GM12875 (cell line): Measurements from ENCODE around the gene EVA1A.

Experiments
- H3K4me3 ChIP-seq: one replicate; pipeline ENCODE4 v1.5.1; 2011; ENCODE audit warnings: low read depth, low read length, control low read depth
- CTCF ChIP-seq: IDR thresholded peaks from 2 replicates; pipeline ENCODE4 v1.5.1; 2011; ENCODE audit warnings: low read depth, mild to moderate bottlenecking, control low read depth, inconsistent platforms, low read length, moderate library complexity, borderline replicate concordance; ENCODE audit not compliant: insufficient read depth

The EVA1A gene

GRCh38 chr2:75589391-75590105, 28.8 kb upstream of the EVA1A start:
- no peak overlapping the region for H3K4me3 ChIP-seq
- TF ChIP-seq CTCF, result no peak

GRCh38 chr2:75587954-75588587, 27.3 kb upstream of the EVA1A start:
- H3K4me3 ChIP-seq, result no peak overlapping the region
- TF ChIP-seq CTCF, result no peak

- TF ChIP-seq CTCF, result no peak
- no peak overlapping the region for H3K4me3 ChIP-seq
Measured at GRCh38 chr2:75586971-75587370, 26.2 kb upstream of the EVA1A start.

GRCh38 chr2:75582840-75583239, 22.1 kb upstream of the EVA1A start:
- no peak overlapping the region for H3K4me3 ChIP-seq
- TF ChIP-seq CTCF, result no peak

GRCh38 chr2:75580606-75581005, 19.9 kb upstream of the EVA1A start:
- TF ChIP-seq CTCF, result no peak

GRCh38 chr2:75580156-75580555, 19.4 kb upstream of the EVA1A start:
- H3K4me3 ChIP-seq, result no peak overlapping the region

More at GRCh38 chr2:75580606-75581005, 19.9 kb upstream of the EVA1A start:
- H3K4me3 ChIP-seq, result no peak overlapping the region

More at GRCh38 chr2:75580156-75580555, 19.4 kb upstream of the EVA1A start:
- TF ChIP-seq CTCF, result no peak
